Hematopoietic multipotent progenitor cell (in vitro differentiated cells): Measurements from ENCODE around the gene CCN6. TPM values are rescaled to one million over a fixed set of nuclear protein-coding genes. Genes with fewer than 3 reads are reported as not detected.
A peak's percentile ranks its signal among the peaks of the same experiment; 100 is the strongest.
"Not testable (repeated sequence)": the region's sequence is repeated elsewhere in the genome, so short reads cannot be mapped to it uniquely, and the experiment has no call there.

ENCODE experiments used
- DNase-seq, 3 donors: peaks; one replicate each; pipeline ENCODE4 v3.0.0-alpha.2; 2011 to 2015; ENCODE audit warnings: low read depth in 2 of 3, low spot score in 2 of 3
- total RNA-seq: library from RNA; depleted of rRNA; stranded (reverse); fragments of >200 nt; gene quantifications from one replicate; pipeline ENCODE4 v1.2.3, GENCODE V29; 2012

CCN6 gene
- total RNA-seq, 1 donor, result not detected

DNA sequence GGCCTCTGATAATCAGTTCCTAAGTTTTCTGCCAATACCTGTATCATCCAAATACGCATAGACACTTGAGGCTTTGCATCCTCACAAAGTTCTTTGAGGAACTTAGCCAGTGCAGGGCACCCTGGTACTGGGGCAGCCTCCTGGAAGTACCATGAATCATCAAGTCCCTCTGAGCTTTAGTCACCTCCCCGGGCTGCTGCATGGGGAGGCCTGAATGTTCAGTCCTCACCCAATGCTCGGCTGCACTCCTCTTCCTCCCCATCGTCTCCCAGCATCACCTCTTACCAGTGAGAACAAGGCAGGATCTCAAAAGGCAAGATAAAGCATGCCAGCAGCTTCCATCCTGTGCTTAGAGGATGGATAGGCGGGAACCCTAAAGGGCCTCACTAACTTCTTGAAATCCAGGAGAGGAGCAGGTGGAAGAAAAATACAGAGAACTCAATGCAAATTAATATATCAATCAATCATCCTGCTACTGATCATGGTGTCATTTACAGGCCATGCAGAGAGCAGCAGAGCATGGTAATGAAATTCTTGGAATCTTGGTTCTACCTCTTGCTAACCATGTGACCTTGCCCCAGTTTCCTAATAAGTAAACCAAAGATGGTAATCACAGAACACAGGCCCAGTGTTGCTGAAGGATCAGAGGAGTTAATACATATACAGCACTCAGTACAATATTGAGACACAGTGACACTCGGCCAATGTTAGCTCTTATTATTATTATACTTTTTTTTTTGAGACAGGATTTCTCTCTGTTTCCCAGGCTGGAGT is 4.7 kb upstream of the CCN6 start:
- no peak for DNase-seq

DNA sequence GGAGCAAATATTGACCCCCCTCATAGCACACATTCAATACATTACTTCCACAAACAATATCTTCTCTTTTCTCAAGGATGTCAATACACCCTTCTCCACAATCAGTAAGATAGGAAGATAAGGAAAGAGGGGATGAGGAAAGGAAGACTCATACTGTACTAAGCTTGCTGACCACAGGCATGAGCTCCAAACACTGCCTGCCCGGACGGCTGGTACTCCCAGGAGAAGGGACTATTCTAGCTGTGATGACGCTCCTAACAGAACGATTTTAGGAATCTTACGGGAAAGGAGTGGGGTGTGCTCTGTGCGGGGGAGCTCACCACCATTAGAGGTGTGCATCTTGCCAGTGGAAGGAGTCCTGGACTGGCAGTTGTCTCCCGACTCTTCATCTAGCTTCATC is 3.9 kb upstream of the CCN6 start:
- DNase-seq, result no peak

DNA sequence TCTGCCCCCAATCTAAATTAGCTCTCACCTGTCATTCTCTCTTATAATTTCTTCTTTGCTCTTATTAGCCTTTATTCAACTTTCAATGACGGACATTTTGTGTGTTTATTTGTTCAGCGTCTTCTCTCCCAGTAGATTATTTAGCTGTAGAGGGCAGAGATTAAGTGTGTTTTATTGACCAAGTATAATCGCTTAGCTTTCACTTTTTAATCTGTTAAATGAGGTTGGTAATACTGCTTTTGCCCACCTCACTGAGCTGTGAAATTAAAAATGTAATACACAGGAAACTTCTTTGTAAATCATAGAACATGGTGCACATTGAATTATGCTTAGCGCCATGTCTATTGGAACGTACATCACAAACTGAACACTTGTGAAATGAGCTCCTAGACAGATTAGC is 3.5 kb upstream of the CCN6 start:
- DNase-seq, result no peak

DNA sequence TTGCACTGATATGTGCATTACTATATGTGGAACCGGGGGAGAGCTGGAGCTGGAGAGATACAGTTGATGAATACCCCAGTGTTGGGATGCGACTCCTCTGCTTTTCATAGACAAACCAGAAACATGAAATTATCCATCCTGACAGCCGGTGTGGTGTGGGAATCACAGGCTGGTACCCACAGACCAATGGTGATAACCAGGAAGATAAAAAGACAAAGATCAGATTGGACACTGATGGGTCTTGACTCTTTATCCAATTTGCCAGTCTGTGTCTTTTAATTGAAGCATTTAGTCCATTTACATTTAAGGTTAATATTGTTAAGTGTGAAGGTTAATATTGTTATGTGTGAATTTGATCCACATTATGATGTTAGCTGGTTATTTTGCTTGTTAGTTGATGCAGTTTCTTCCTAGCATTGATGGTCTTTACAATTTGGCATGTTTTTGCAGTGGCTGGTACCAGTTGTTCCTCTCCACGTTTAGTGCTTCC is 2.6 kb upstream of the CCN6 start:
- DNase-seq, result not testable (repeated sequence)

DNA sequence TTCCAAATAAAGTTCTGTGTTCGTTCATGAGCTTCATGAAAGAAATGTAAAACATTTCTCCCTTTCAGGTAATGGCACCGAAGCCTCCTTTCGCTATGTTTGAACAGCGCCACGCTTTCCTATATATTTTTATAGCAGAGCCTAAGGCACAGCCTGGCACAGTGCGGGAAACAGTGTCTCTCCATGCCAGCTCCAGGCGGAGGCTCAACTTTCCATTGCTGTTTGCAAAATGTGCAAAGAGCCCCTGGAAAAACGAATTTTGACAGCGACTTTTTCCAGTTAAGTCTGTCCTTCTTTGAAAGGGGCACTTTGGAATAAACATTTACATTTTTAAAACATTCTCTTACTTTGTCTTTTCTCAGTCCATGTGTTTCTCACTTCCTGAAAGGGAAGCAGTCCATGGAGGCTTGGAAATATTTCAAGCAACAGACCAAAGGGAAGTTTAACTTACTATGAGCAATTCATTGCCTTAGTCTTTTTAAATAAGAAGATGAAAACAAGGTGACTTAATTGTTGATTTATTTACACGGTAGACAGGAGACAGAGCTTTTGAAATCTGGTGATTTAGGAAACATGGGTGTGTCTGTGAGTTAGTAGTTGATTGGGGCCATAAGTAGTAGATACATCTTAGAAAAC is 769 bp downstream of the CCN6 start:
- DNase-seq, result no peak

DNA sequence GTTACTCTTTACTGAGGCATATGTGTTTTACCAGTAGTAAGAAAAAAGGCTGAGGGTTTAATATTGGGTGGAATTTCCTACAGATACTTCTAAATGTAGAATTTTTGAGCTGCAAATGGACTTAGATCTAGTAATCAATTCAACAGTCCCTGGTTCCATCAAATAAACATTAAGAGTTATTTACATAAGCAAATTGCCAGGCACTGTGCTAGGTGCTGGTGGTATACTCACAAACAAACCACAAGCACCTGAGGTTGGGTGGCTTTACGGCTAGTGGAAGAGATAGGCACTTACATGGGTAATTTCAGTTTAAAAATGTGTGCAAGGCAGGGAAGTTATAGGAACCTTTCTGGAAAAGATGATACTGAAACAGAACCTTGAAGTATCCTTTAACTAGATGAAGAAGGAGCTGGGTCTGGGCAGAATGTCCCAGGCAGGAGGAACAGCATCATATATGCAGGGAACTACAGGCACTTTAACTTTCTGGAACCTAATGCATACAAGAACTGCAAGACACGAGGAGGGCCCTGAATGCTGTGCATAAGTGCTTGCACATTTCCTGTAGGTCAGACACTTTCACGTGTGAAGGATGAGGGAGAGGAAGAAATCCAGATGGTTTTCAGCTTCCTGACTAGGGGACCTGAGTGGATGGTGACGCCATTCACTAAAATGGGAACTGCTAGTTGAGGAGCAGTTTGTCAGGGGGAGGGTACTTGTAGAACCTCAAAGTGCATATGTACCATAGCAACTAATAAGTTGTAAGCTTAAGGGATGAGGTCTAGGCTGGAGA is 4.5 kb downstream of the CCN6 start:
- DNase-seq, result peak in 1 of 3 donors; percentile 13

DNA sequence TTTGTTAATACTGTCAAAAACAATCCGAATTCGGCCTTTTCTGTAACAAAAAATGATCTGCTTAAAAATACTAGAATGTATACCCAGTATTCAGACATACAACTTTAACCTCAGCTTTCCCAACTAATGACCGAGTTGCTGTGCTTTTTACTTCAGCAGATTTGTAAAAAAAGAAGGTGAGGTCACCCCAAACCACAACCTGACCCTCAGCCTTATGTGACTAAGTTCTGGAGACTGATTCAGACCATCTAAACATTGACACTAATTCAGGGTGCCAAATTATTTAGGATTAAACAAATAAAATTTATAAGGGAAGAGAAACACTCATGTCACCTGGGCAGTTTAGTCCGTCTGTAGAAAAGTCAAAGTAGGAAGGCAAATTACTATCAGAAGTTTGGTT is 7.7 kb downstream of the CCN6 start:
- no peak for DNase-seq

DNA sequence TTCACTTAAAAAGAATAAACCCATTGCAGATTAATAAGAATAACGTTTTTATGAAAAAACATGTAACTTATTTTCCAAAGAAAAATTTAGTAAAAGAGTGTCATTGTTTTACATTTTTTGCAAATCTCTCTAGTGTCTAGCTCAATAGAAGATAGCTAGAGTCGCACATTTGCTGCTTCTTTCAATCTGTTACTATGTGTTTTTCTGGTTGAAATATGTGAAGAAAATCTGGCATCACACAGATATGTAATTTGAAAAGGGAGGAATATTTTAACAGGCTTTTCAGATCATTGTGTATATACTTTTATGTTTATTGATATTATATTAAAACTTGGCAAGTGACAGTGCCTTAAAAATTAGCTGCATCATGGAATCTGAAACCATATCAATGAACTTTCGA is 9.1 kb downstream of the CCN6 start:
- DNase-seq, result no peak

DNA sequence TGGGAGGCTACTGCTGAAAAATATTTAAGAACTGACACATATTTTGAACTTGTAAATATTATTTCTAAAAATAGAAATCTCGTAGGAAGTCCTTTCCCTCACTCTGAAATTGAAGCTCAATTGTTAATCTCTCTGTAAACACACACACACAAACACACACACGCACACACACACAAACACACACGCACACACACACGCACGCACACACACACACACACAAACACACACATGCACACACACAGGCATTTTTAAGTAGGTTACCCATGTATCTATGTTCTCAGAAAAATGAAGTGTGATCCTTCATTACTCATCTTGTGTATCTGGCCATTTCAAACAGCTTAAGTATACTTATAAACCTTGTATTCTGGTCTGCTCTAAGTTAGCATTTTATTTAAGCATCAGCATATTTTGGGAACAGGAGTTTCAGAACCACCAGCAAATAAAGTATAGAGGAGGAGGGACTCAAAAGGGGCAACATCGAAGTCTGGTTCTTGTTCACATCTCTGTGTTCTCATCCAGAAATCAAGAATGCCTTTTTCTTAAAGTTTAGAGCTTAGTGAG is 11.6 kb downstream of the CCN6 start:
- no peak for DNase-seq

DNA sequence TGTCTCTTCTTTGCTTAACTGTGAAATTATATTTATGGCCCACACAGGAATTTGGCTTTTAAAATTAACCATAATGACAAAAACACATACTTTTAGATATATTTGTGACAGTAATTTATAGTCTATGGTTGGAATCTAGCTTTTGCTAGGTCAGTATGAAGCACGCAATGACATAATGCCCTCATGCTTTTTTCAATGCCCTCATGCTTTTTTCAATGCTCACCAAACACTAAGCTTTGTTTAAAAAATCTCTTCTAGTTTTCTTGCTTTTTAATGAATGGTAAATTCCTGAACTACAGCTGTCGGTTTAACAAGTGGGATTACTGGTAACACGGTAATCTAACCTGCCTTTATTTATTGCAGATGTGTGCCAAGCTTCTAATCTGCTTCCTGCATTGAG is 12.7 kb downstream of the CCN6 start:
- DNase-seq, result no peak

DNA sequence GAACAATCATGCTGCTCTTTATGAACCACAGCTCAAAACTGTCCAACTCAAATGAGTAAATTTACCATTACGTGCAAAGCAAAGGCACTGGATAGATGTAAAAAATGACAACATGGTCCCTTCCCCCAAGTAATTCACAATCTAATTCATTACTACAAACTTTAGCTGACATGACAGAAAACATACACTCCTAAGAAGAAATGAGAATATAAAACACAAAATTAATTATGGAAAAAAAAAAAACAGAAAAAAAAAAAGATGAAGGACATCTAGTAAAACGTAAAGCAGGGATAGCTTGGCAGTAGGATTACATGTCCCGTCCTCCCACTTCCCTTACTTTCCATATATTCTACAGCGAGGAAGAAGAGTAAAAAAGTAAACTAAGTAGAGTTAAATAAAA is 27.7 kb downstream of the CCN6 start:
- DNase-seq, result no peak

DNA sequence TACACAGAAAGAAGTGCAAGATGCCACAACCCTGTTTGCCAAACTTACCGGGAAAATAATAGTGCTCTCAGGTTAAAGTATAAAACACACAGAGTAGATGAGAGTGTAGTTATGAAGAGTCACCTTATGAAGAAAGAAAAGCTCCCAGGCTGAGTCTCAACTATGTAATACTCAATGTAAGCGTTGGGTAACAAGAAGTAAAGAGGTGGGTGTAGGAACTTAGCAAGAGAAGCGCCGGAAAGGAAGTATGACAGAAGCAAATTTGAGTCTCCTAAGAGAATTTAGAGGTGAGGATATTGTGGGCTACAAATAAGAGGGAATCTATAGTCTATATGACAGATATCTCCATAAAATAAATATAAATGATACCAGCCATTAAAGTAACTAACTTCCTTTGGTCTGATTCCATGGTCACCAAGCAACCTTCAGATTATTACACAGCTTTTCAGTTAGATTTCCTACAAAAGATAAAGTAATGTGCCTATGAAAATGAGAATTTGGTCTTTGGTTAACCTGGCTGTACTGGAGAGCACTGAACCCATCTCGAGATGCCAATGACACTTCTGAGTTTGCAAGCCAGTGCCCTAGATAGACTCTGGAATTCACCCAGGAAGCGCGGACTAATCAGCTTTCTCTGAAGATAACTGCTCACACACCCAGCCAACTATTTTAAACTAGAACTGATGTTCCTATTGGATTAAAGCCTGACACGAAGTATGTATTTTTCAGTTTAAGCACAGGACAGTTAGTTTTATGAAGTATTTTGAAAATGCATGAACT is 31.6 kb downstream of the CCN6 start:
- DNase-seq, result no peak

DNA sequence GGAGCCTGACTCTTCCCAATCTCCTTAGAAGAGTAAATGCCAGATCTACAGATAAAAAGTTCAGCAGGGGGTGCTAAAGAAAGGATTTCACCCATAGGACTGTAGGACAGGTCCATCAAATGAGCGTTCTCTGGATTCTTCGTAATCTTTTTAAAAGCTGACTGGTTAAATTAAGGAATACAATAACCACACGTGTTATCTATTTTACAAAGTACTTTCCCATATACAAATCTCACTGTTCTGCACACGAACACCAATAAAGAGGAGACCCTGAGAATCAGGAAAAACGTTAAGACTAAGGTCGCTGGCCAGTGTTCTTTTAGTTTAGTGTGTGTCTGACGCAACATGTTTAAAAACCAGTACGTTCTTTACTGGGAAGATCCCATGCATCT is 32.8 kb downstream of the CCN6 start:
- DNase-seq, result peak in 2 of 3 donors; percentile 40 to 41

DNA sequence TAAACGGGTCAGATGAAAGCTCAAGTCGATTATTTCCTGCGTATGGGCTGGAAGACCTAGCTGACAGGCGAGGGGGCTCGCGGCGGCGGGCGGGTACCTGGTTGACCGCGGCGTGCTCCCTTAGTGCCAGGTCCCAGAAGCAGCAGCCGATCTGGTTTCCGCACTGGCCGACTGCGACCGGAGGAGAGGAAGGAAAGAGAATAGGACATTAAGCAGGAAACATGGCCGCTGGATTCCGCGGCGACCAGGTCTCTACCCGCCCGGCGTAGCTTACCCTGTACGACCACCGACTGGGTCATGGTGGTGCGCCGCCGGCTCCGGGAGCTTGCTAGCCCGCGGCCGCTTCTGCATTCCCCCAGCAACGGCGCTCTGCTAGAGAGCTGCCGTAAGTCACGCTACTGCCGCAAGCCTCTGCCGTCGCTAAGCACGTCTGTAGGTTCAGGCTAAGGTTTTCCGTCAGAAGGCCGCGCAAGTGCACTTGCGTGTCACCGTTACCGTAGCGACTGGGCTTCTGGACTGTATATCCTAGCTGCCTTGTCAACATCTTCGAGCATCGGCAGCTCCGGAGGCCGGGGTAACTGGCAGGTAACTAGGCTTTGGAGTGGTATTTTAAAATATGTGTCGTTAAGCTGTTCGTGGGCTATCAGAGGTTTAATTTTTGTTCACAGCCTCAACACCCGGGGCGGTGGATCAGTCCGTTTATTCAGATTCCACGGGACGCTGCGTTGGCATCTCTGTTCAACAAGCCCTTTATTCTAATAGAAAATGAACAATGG is 33.4 kb downstream of the CCN6 start, which contains the start of the genes FAM229B and TUBE1:
TSS of gene FAM229B (plus strand) at position 456 of the 776 bp plus-strand sequence. CDS start 11,693 bp downstream, outside the sequence.
TSS of gene TUBE1 (minus strand) at position 347 of the 776 bp plus-strand sequence. CDS start at position 299, 48 bp downstream.
- DNase-seq, result peak; percentile 80 to 97 (median 94)

DNA sequence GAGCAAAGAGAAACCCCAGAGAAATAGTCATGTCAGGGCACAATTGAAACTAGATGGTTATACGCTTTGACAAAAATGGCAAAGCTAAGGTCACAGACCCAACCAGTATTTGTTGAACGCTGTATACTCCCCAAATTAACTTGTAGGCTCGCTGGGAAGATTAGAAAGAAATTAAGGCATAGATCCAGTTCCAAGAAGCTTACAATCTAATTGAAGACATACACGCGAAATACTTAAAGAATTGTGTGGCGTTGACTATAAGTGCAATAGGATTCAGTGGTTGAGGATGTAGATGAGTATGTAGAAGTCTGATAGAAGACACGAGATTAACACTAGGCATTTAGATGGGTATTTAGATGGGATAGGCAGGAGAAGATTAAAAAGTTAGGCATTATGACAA is 34.0 kb downstream of the CCN6 start:
- no peak for DNase-seq

DNA sequence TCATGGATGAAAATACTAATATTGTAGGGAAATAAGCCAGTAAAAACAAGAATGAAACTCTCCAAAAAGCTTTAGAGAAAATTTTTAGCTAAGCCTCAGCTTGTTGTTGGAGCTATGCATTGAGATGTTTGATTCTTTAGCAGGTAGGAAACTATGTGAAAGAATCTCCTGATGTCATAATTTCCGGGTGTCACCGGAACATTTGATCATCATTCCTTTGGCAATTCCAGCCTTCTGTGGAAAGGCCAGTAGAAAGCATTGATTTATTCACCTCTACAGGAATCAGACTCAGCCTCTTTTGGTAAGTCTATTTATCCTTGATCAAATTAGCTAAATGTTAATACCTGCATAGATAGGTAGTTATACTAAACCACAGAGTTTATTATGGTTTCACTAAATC is 43.0 kb downstream of the CCN6 start:
- no peak for DNase-seq

DNA sequence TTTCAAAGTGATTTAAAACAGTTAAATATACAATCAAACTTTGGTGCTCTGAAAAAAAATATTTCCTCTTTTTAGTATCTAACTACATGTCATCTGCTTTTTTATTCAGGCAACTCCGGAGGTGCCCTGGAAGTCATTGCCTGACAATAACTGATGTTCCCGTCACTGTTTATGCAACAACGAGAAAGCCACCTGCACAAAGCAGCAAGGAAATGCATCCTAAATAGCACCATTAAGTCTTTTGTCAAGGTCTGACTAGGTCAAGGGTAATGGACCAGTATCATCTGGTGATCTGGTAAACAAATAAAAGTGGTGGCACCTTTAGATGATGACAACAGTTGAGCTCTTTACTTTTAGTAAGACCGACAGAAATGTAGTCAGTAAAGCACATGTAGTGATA is 46.7 kb downstream of the CCN6 start:
- DNase-seq, result no peak

DNA sequence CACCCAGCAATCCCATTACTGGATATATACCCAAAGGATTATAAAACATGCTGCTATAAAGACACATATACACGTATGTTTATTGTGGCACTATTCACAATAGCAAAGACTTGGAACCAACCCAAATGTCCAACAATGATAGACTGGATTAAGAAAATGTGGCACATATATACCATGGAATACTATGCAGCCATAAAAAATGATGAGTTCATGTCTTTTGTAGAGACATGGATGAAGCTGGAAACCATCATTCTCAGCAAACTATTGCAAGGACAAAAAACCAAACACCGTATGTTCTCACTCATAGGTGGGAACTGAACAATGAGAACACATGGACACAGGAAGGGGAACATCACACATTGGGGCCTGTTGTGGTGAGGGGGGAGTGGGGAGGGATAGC is 52.1 kb downstream of the CCN6 start:
- not testable (repeated sequence) for DNase-seq

DNA sequence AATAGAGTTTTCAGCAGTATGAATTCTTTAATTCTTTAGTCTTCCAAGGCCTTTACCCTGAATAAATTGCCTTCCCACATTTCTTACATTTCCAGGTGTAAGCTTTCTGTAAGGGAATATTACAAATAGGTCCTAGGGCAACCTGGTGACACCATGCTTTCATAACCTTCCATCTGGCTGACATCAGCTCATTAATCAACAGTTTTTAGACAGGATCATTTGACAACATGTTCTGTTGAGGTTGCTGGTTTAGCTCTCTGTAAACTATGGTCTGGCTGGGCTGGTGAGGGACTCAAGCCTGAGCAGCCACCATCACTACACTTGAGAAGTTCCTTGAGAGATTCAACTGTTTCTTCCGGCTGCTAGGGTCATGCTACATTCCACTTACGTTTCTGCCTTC is 52.7 kb downstream of the CCN6 start:
- DNase-seq, result no peak
